HCT116 (cell line): Measurements from ENCODE around the gene CUBN. TPM values are rescaled to one million over a fixed set of nuclear protein-coding genes. Genes with fewer than 3 reads are reported as not detected.
A peak's percentile ranks its signal among the peaks of the same experiment; 100 is the strongest.

Experiments
- ATAC-seq: fragments of 200-7000 bp; cut with Tn5 transposase; 2 replicates; pipeline ENCODE4 v1.9.1; 2020; ENCODE audit warnings: mild to moderate bottlenecking, moderate library complexity
- BruUV-seq: library from RNA; stranded (reverse); fragments of 400-500 nt; replicated peaks from 2 replicates; lab custom pipeline; 2021; lab: Mats Ljungman, UMichigan
- CTCF ChIA-PET: fragments of 300-600 bp; sonication (Branson Sonifier 250); formaldehyde crosslinking; loops from one replicate; lab custom pipeline; 2021; ENCODE audit warnings: antibody characterized with exemption; lab: Charles Lee
- POLR2A ChIA-PET: fragments of 300-600, 350-600 bp; sonication (Branson Sonifier 250); formaldehyde crosslinking; loops from one replicate; lab custom pipeline; 2021; ENCODE audit warnings: antibody characterized with exemption; lab: Charles Lee
- RAD21 ChIA-PET, 2 experiments: fragments of 300-600 bp; sonication (Branson Sonifier 250); formaldehyde crosslinking; loops; one replicate each; lab custom pipeline; 2023; ENCODE audit warnings: low total read pairs in 2 of 2; ENCODE audit not compliant: uncharacterized antibody in 2 of 2, unreplicated experiment in 2 of 2, low non-redundant PET in 1 of 2; lab: Charles Lee
- DNase-seq: peaks from one replicate; pipeline ENCODE4 v3.0.0-alpha.2; 2010; ENCODE audit warnings: low read depth, low spot score
- H2AFZ ChIP-seq: fragments of 200-600 bp; shearing (Covaris generic), sonication (generic); 2 replicates; pipeline ENCODE4 v1.6.1; 2017; ENCODE audit warnings: low read depth, mixed run types, mixed read lengths, antibody characterized with exemption, low read length; ENCODE audit not compliant: poor library complexity, severe bottlenecking
- H3K27ac ChIP-seq: 2 replicates; pipeline ENCODE4 v1.5.1; 2012; ENCODE audit warnings: low read depth, low read length
- H3K27me3 ChIP-seq: fragments of 200-600 bp; sonication (generic); 2 replicates; pipeline ENCODE4 v1.6.1; 2016; ENCODE audit warnings: mixed run types, low read length, mixed read lengths; ENCODE audit not compliant: insufficient read depth
- H3K36me3 ChIP-seq, 2 experiments: fragments of 200-500 bp in 1 of 2; fragments of 200-600 bp in 1 of 2; sonication (Bioruptor generic) in 1 of 2; sonication (generic) in 1 of 2; 2 replicates each; pipeline versions ENCODE4 v1.5.1 to v1.6.1; 2014 to 2016; ENCODE audit warnings: low read length in 2 of 2, inconsistent platforms in 1 of 2, mixed read lengths in 1 of 2, mixed run types in 1 of 2; ENCODE audit not compliant: insufficient read depth in 2 of 2, control insufficient read depth in 1 of 2
- H3K4me1 ChIP-seq, 2 experiments: fragments of 200-600 bp in 1 of 2; sonication (generic) in 1 of 2; 2 replicates each; pipeline versions ENCODE4 v1.5.1 to v1.6.1; 2012 to 2017; ENCODE audit warnings: low read length in 2 of 2, inconsistent platforms in 1 of 2, mild to moderate bottlenecking in 1 of 2, mixed read lengths in 1 of 2, mixed run types in 1 of 2, moderate library complexity in 1 of 2; ENCODE audit not compliant: insufficient read depth in 2 of 2, control insufficient read depth in 1 of 2
- H3K4me2 ChIP-seq: fragments of 200-600 bp; sonication (generic); 2 replicates; pipeline ENCODE4 v1.6.1; 2017; ENCODE audit warnings: mixed run types, low read length, mixed read lengths
- H3K4me3 ChIP-seq, 2 experiments: fragments of 200-600 bp in 1 of 2; sonication (generic) in 1 of 2; replicated peaks in 1 of 2; 2 replicates each; pipeline ENCODE4 v1.5.1; 2011 to 2016; ENCODE audit warnings: low read length in 2 of 2, control low read depth in 1 of 2, low read depth in 1 of 2, mild to moderate bottlenecking in 1 of 2, mixed read lengths in 1 of 2, mixed run types in 1 of 2
- H3K79me2 ChIP-seq: fragments of 200-600 bp; sonication (generic); 2 replicates; pipeline ENCODE4 v1.6.1; 2017; ENCODE audit warnings: mild to moderate bottlenecking, mixed run types, low read length, moderate library complexity, mixed read lengths; ENCODE audit not compliant: insufficient read depth
- H3K9ac ChIP-seq: fragments of 200-600 bp; sonication (generic); 2 replicates; pipeline ENCODE4 v1.6.1; 2016; ENCODE audit warnings: low read length, mixed read lengths
- H3K9me2 ChIP-seq: fragments of 200-600 bp; sonication (generic), shearing (Covaris generic); 2 replicates; pipeline ENCODE4 v1.6.1; 2017; ENCODE audit warnings: mixed run types, mild to moderate bottlenecking, moderate library complexity; ENCODE audit not compliant: insufficient read depth
- H3K9me3 ChIP-seq, 2 experiments: fragments of 200-500 bp in 1 of 2; fragments of 200-600 bp in 1 of 2; sonication (Bioruptor generic) in 1 of 2; sonication (generic) in 1 of 2; 2 replicates each; pipeline ENCODE4 v1.6.1; 2014 to 2017; ENCODE audit warnings: low read length in 2 of 2, mixed read lengths in 2 of 2, inconsistent platforms in 1 of 2, low read depth in 1 of 2, mild to moderate bottlenecking in 1 of 2, mixed run types in 1 of 2, moderate library complexity in 1 of 2; ENCODE audit not compliant: control insufficient read depth in 1 of 2, insufficient read depth in 1 of 2
- H4K20me1 ChIP-seq: fragments of 200-600 bp; sonication (generic), shearing (Covaris generic); 2 replicates; pipeline ENCODE4 v1.6.1; 2017; ENCODE audit warnings: mixed run types, mild to moderate bottlenecking, moderate library complexity; ENCODE audit not compliant: insufficient read depth
- CEBPB ChIP-seq: IDR thresholded peaks from 2 replicates; pipeline ENCODE4 v1.6.1; 2012; ENCODE audit warnings: low read depth
- EZH2 ChIP-seq: fragments of 200-600 bp; sonication (generic); IDR thresholded peaks from 2 replicates; pipeline ENCODE4 v1.6.1; 2017; ENCODE audit warnings: antibody characterized with exemption, mixed run types
- FOSL1 ChIP-seq: IDR thresholded peaks from 2 replicates; pipeline ENCODE4 v1.6.1; 2012; ENCODE audit warnings: low read depth
- RAD21 ChIP-seq: IDR thresholded peaks from 2 replicates; pipeline ENCODE4 v1.6.1; 2012; ENCODE audit warnings: low read depth, mild to moderate bottlenecking
- SIN3A ChIP-seq: IDR thresholded peaks from 2 replicates; pipeline ENCODE4 v1.6.1; 2012; ENCODE audit warnings: low read depth
- TCF7L2 ChIP-seq: IDR thresholded peaks from 2 replicates; pipeline ENCODE4 v1.7.0; 2011; ENCODE audit warnings: borderline replicate concordance, inconsistent platforms; ENCODE audit not compliant: insufficient read depth, insufficient read length; ENCODE audit errors: extremely low read depth
- intact Hi-C: fragments of 100-400 bp; cut with micrococcal nuclease; formaldehyde crosslinking; loops from 2 replicates; pipeline ENCODE4 v1.10.0; 2022
- total RNA-seq: library from RNA; stranded (reverse); gene quantifications from one replicate; pipeline ENCODE4 v1.2.1, GENCODE V29; 2021; ENCODE audit not compliant: unreplicated experiment
- TF ChIP-seq, protein P1 (sequence below), 3 experiments: fragments of 200-600 bp in 1 of 3; sonication (generic) in 1 of 3; IDR thresholded peaks in 2 of 3; conservative IDR thresholded peaks in 1 of 3; 2 replicates each; pipeline ENCODE4 v1.5.1; 2012 to 2017; ENCODE audit warnings: low read depth in 2 of 3, low read length in 2 of 3, antibody characterized with exemption in 1 of 3, borderline replicate concordance in 1 of 3, control low read depth in 1 of 3, mild to moderate bottlenecking in 1 of 3, mixed read lengths in 1 of 3, mixed run types in 1 of 3, moderate library complexity in 1 of 3; ENCODE audit not compliant: insufficient read depth in 1 of 3
- TF ChIP-seq, protein P2 (sequence below): IDR thresholded peaks from 2 replicates; pipeline ENCODE4 v1.6.1; 2011; ENCODE audit warnings: mild to moderate bottlenecking, low read length, moderate library complexity; ENCODE audit not compliant: insufficient replicate concordance; ENCODE audit errors: extremely low read depth
- TF ChIP-seq, protein P3 (sequence below): IDR thresholded peaks from 2 replicates; pipeline ENCODE4 v1.6.1; 2012; ENCODE audit warnings: low read depth

The CUBN gene
- total RNA-seq, 1 experiment from 2014 or later = 1.2 TPM

DNA sequence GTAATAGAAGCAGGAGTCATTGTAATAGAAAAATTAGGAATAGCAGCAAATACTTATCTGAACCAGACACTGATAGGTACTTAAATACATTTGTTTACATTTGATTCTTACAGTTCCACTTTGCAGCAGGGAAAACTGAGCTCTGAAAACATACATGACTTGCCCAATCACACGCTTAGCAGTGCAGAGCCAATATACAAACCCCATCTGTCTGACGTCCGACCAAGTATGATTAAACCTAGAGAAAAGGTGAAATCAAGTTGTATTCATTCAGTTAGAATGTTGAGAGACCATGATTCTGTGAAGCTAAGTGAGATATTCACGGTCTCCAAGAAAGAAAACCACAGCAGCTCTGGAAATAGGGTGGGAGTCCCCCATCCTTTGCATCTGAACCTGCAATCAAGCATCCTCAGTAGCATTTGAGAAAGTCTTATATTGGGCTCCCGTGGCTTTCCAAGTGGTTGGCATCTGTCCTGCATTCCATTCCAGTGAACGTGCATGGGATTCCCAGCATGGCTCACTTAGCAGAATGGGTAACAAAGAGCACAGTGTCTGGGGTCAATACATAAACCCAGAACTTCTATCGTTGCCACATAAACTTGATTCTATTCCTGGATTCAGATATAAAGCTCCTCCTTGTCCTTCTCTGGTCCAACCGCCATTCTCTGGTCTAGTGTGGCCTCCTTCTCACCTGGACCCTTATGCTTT lies 163.7 kb downstream of the CUBN start:
- TF ChIP-seq CEBPB (0 out of 2 replicates have a peak, but pooled peaks have one; percentile 31), RAD21 (0 out of 2 replicates have a peak, but pooled peaks have one; percentile 8), SIN3A (no peak), EZH2 (no peak), TCF7L2 (no peak), FOSL1 (0 out of 2 replicates have a peak, but pooled peaks have one; percentile 37)
- TF ChIP-seq, protein P1, sequence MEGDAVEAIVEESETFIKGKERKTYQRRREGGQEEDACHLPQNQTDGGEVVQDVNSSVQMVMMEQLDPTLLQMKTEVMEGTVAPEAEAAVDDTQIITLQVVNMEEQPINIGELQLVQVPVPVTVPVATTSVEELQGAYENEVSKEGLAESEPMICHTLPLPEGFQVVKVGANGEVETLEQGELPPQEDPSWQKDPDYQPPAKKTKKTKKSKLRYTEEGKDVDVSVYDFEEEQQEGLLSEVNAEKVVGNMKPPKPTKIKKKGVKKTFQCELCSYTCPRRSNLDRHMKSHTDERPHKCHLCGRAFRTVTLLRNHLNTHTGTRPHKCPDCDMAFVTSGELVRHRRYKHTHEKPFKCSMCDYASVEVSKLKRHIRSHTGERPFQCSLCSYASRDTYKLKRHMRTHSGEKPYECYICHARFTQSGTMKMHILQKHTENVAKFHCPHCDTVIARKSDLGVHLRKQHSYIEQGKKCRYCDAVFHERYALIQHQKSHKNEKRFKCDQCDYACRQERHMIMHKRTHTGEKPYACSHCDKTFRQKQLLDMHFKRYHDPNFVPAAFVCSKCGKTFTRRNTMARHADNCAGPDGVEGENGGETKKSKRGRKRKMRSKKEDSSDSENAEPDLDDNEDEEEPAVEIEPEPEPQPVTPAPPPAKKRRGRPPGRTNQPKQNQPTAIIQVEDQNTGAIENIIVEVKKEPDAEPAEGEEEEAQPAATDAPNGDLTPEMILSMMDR (IDR thresholded peaks at IDR 0.05 in 2 of 3, conservative IDR thresholded peaks at IDR 0.05 in 1 of 3; ENCODE audit: borderline replicate concordance in 1 of 3, insufficient read depth in 1 of 3, low read depth in 2 of 3, low read length in 2 of 3) = no peak
- TF ChIP-seq, protein P2, sequence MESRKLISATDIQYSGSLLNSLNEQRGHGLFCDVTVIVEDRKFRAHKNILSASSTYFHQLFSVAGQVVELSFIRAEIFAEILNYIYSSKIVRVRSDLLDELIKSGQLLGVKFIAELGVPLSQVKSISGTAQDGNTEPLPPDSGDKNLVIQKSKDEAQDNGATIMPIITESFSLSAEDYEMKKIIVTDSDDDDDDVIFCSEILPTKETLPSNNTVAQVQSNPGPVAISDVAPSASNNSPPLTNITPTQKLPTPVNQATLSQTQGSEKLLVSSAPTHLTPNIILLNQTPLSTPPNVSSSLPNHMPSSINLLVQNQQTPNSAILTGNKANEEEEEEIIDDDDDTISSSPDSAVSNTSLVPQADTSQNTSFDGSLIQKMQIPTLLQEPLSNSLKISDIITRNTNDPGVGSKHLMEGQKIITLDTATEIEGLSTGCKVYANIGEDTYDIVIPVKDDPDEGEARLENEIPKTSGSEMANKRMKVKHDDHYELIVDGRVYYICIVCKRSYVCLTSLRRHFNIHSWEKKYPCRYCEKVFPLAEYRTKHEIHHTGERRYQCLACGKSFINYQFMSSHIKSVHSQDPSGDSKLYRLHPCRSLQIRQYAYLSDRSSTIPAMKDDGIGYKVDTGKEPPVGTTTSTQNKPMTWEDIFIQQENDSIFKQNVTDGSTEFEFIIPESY = no peak
- TF ChIP-seq, protein P3, sequence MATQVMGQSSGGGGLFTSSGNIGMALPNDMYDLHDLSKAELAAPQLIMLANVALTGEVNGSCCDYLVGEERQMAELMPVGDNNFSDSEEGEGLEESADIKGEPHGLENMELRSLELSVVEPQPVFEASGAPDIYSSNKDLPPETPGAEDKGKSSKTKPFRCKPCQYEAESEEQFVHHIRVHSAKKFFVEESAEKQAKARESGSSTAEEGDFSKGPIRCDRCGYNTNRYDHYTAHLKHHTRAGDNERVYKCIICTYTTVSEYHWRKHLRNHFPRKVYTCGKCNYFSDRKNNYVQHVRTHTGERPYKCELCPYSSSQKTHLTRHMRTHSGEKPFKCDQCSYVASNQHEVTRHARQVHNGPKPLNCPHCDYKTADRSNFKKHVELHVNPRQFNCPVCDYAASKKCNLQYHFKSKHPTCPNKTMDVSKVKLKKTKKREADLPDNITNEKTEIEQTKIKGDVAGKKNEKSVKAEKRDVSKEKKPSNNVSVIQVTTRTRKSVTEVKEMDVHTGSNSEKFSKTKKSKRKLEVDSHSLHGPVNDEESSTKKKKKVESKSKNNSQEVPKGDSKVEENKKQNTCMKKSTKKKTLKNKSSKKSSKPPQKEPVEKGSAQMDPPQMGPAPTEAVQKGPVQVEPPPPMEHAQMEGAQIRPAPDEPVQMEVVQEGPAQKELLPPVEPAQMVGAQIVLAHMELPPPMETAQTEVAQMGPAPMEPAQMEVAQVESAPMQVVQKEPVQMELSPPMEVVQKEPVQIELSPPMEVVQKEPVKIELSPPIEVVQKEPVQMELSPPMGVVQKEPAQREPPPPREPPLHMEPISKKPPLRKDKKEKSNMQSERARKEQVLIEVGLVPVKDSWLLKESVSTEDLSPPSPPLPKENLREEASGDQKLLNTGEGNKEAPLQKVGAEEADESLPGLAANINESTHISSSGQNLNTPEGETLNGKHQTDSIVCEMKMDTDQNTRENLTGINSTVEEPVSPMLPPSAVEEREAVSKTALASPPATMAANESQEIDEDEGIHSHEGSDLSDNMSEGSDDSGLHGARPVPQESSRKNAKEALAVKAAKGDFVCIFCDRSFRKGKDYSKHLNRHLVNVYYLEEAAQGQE = no peak
- TF ChIP-seq, all 23 proteins: peak for 3
- H4K20me1 ChIP-seq = no peaks in the 10 kb centered on the region
- H3K9ac ChIP-seq = 0 out of 2 replicates have a peak overlapping the region, but pooled peaks have one; percentile 1
- H3K4me2 ChIP-seq = peak overlapping the region; percentile 67
- H3K4me1 ChIP-seq = peaks cover 22 to 36% of the 10 kb centered on the region in 2 experiments
- H3K27me3 ChIP-seq = no peaks in the 10 kb centered on the region
- H3K27ac ChIP-seq = no peak overlapping the region
- no peaks in the 10 kb centered on the region for H3K79me2 ChIP-seq
- peak overlapping the region in 1 of 2 experiments; percentile 33; a peak in 1 of 4 replicates for H3K4me3 ChIP-seq
- BruUV-seq = no TSS peak
- ATAC-seq = peak; percentile 89
- H2AFZ ChIP-seq = no peak overlapping the region
- H3K36me3 ChIP-seq = no peaks in the 10 kb centered on the region
- H3K9me3 ChIP-seq = no peaks in the 10 kb centered on the region
- ChIA-PET POLR2A (no interaction called here), CTCF (no interaction called here), RAD21 (no interaction called here)
- no peaks in the 10 kb centered on the region for H3K9me2 ChIP-seq
- peak; percentile 72 for DNase-seq
- intact Hi-C loops = no loop called here
